Uterus (tissue), 2 donors: Measurements from ENCODE around the gene DROSHA.

Experiments used
- CTCF ChIP-seq, 4 experiments: fragments of 200-600 bp in 2 of 4; fragments of 450-650 bp in 2 of 4; sonication (generic) in 2 of 4; IDR thresholded peaks; one replicate each; pipeline ENCODE4 v1.5.1; 2016 to 2019; ENCODE audit warnings: antibody characterized with exemption in 4 of 4, mild to moderate bottlenecking in 2 of 4, moderate library complexity in 1 of 4
- POLR2A ChIP-seq, 2 donors: fragments of 450-650 bp; IDR thresholded peaks; one replicate each; pipeline ENCODE4 v1.6.1; 2016; ENCODE audit warnings: antibody characterized with exemption in 2 of 2, mild to moderate bottlenecking in 1 of 2, moderate library complexity in 1 of 2

DNA sequence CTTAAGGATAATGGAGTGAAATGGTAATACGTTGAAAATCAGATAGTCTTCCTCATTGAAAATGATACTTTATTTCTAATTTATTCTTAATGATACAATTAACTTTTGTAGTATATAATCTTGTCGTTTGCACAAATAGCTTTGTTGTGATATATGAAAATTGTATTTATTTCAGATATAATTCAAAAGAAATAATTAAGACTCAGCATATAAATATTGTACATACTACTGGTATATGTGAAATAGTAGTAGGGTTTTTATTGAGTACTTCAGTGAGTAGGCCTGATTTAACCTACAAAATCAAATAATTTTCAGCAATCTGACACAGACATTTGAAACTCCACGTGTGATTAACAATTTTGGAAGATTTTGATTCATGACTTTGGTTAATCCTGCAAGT, 5.0 kb upstream of the DROSHA start:
- TF ChIP-seq POLR2A (IDR thresholded peaks at IDR 0.05) (no peak), CTCF (IDR thresholded peaks at IDR 0.05) (no peak)
